Osteoblast (primary cell): Measurements from ENCODE around the gene OGDH. TPM values are rescaled to one million over a fixed set of nuclear protein-coding genes. Genes with fewer than 3 reads are reported as not detected.

Source experiments
- DNase-seq: peaks from one replicate; pipeline ENCODE4 v3.0.0; 2011; ENCODE audit warnings: low spot score, mixed read lengths; ENCODE audit not compliant: insufficient read length; ENCODE audit errors: missing footprints
- H2AFZ ChIP-seq: 2 replicates; pipeline ENCODE4 v1.6.0; 2011; ENCODE audit warnings: mild to moderate bottlenecking, low read length
- H3K27ac ChIP-seq: 2 replicates; pipeline ENCODE4 v1.5.1; 2011; ENCODE audit warnings: mild to moderate bottlenecking, low read depth, low read length, moderate library complexity
- H3K27me3 ChIP-seq: 2 replicates; pipeline ENCODE4 v1.6.0; 2012; ENCODE audit warnings: mild to moderate bottlenecking, control low read depth, inconsistent platforms, low read length, moderate library complexity; ENCODE audit not compliant: insufficient read depth
- H3K36me3 ChIP-seq: 2 replicates; pipeline ENCODE4 v1.5.1; 2011; ENCODE audit warnings: mild to moderate bottlenecking, low read length, control low read depth, moderate library complexity; ENCODE audit not compliant: insufficient read depth
- H3K4me1 ChIP-seq: 2 replicates; pipeline ENCODE4 v1.5.1; 2011; ENCODE audit warnings: mild to moderate bottlenecking, low read length, control low read depth, moderate library complexity; ENCODE audit not compliant: insufficient read depth
- H3K4me2 ChIP-seq: 2 replicates; pipeline ENCODE4 v1.6.0; 2011; ENCODE audit warnings: mild to moderate bottlenecking, low read length; ENCODE audit not compliant: insufficient read depth
- H3K4me3 ChIP-seq: fragments of 200-600 bp; sonication (generic); 3 replicates; pipeline ENCODE4 v1.5.1; 2012; ENCODE audit warnings: mild to moderate bottlenecking, low read length, inconsistent platforms; ENCODE audit not compliant: insufficient read depth
- H3K79me2 ChIP-seq: 2 replicates; pipeline ENCODE4 v1.6.0; 2012; ENCODE audit warnings: mild to moderate bottlenecking, low read length, control low read depth, inconsistent platforms; ENCODE audit not compliant: insufficient read depth
- H3K9me3 ChIP-seq: 2 replicates; pipeline ENCODE4 v1.5.1; 2011; ENCODE audit warnings: low read depth, low read length, control low read depth
- H4K20me1 ChIP-seq: 2 replicates; pipeline ENCODE4 v1.6.0; 2012; ENCODE audit warnings: mild to moderate bottlenecking, low read length, control low read depth; ENCODE audit not compliant: insufficient read depth
- total RNA-seq: library from RNA; depleted of rRNA; stranded (reverse); fragments of >200 nt; gene quantifications from 2 replicates; pipeline ENCODE4 v1.2.3, GENCODE V29; 2012
- TF ChIP-seq, protein P1 (sequence below): IDR thresholded peaks from 2 replicates; pipeline ENCODE4 v1.5.1; 2011; ENCODE audit warnings: mild to moderate bottlenecking, low read depth, low read length, moderate library complexity; ENCODE audit errors: extremely low read depth

The OGDH gene
- total RNA-seq, 1 donor: 64.4 TPM

DNA sequence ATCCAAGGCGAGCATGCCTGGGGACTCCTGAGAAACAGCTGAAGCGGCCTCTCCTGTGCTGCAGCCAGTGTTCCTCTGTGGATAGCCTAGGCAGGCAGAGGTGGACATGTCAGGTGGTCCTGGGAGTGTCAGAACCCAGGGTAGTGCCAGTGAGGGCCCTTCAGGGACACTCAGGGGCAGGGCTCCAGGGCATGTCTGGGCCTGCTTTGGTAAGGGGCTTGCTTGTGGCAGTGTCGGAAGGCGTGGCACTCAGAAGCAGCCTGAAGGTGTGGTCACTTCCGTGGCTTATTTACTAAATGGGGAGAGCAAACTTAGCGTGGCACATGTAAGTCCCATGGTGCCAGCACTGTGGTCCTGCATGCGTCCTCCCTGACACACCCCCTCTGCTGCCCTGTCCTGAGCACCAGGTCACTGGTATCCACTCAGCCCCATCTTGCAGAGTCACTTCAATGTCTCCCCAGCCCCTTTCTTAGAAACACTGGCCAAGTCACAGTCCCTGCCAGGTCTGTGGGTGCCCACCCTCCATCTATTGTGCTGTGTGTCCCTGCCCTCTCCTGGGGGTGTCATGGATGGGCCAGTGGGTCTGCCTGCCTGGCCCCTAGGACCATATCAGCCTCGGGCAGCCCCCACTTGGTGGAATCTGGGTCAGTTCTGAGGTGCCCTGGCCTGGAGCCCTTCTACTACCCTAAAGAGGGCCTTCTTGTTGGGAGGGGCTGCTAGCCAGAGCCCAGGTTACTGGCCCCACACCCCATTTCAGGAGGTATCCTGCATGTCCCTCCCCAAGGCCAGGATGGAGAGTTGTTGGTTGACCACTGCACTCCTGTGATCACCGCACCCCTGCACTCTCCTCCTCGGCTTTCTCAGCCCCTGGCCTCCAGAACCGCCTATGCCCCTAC is 148.6 kb downstream of the OGDH start:
- Histone ChIP-seq H2AFZ (no peak overlapping the region), H3K9me3 (no peaks in the 10 kb centered on the region), H3K36me3 (peaks cover 14% of the 10 kb centered on the region), H3K27ac (peak overlapping the region; percentile 11), H3K79me2 (peaks cover 72% of the 10 kb centered on the region), H3K4me2 (no peak overlapping the region), H3K27me3 (no peaks in the 10 kb centered on the region), H3K4me1 (peaks cover 2% of the 10 kb centered on the region), H4K20me1 (peaks cover 35% of the 10 kb centered on the region), H3K4me3 (no peak overlapping the region)
- peak; percentile 62 for DNase-seq
- TF ChIP-seq, protein P1, sequence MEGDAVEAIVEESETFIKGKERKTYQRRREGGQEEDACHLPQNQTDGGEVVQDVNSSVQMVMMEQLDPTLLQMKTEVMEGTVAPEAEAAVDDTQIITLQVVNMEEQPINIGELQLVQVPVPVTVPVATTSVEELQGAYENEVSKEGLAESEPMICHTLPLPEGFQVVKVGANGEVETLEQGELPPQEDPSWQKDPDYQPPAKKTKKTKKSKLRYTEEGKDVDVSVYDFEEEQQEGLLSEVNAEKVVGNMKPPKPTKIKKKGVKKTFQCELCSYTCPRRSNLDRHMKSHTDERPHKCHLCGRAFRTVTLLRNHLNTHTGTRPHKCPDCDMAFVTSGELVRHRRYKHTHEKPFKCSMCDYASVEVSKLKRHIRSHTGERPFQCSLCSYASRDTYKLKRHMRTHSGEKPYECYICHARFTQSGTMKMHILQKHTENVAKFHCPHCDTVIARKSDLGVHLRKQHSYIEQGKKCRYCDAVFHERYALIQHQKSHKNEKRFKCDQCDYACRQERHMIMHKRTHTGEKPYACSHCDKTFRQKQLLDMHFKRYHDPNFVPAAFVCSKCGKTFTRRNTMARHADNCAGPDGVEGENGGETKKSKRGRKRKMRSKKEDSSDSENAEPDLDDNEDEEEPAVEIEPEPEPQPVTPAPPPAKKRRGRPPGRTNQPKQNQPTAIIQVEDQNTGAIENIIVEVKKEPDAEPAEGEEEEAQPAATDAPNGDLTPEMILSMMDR: no peak

DNA sequence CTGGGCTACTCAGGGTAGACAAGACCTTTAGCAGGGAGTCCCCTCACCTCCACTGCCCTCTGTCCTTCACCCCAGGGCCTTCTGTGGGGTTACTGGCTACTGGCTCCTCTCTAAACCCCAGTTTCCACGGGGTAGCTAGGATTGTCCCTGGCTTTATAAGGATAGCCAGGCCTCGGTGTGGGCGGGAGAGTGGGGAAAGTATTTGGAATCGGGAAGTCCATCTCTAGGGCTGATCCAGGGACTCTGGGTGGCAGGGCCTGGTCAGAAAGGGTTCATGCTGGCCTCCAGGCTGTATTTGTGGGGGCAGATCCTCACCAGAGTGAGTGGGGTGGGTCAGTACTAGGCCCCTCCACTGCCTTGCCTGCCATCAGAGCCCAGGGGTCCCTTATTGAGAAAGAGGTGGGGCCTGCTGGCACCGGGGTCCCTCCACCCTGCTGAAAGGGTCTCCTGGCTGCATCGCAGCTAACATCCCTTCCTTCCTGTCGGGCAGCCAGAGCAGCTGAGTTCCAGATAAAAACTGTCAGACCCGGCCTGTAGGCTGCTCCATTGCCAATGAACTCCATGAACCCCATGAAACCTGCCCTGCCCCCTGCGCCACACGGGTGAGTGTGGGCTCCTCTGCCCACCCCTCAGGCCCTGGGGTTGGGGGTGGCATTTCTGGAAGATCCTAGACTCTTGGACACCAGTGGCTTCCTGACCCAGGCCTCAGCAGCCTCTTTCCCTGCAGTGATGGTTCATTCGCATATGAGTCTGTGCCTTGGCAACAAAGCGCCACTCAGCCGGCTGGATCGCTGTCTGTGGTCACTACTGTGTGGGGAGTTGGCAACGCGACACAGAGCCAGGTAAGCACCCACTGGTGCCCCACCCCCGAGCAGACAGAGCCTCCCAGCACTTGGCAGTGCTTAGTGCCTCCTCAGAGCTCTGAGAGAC is 149.5 kb downstream of the OGDH start:
- no peaks in the 10 kb centered on the region for H3K27me3 ChIP-seq
- no peak overlapping the region for H3K4me3 ChIP-seq
- no peak overlapping the region for H3K4me2 ChIP-seq
- H3K9me3 ChIP-seq: no peaks in the 10 kb centered on the region
- DNase-seq: peak; percentile 91
- peaks cover 16% of the 10 kb centered on the region for H3K36me3 ChIP-seq
- TF ChIP-seq, protein P1: no peak
- peak overlapping the region; percentile 11 for H3K27ac ChIP-seq
- H2AFZ ChIP-seq: no peak overlapping the region
- H3K79me2 ChIP-seq: peaks cover 63% of the 10 kb centered on the region
- H3K4me1 ChIP-seq: peaks cover 2% of the 10 kb centered on the region
- peaks cover 26% of the 10 kb centered on the region for H4K20me1 ChIP-seq

DNA sequence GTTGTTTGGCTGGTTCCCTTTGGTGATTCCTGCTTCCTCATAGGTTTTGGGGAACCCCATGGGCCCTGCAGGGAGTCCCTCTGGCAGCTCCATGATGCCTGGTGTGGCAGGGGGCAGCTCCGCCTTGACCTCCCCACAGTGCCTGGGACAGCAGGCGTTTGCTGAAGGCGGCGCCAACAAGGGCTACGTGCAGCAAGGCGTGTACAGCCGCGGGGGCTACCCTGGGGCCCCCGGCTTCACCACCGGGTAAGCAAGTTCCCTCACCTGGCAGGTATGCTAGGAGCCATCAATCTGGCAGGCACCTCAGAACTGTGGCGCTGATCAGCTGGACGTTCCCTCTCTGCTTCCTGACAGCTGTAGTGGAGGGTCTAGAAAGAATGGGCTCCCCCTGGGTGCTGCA is 150.5 kb downstream of the OGDH start:
- Histone ChIP-seq H3K27me3 (no peaks in the 10 kb centered on the region), H3K4me1 (peaks cover 2% of the 10 kb centered on the region), H3K9me3 (no peaks in the 10 kb centered on the region), H3K36me3 (peaks cover 18% of the 10 kb centered on the region), H3K27ac (no peak overlapping the region), H3K79me2 (peaks cover 53% of the 10 kb centered on the region), H4K20me1 (peaks cover 20% of the 10 kb centered on the region), H3K4me2 (no peak overlapping the region), H3K4me3 (no peak overlapping the region), H2AFZ (no peak overlapping the region)
- TF ChIP-seq, protein P1: no peak
- DNase-seq: no peak

DNA sequence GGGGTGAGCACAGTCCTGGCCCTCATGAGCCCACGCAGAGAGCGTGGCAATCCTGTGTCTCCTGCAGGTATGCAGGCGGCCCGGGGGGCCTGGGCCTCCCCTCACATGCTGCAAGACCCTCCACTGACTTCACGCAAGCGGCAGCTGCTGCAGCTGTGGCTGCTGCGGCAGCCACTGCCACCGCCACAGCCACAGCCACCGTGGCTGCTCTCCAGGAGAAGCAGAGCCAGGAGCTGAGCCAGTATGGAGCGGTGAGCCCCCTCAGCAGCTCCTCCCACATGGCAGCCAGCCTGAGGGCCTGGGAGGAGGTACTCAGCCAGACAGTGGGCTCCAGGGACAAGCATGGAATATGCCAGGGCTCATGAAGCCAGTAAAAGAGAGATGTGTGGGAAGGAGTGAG is 150.9 kb downstream of the OGDH start:
- peaks cover 49% of the 10 kb centered on the region for H3K79me2 ChIP-seq
- H3K27me3 ChIP-seq: no peaks in the 10 kb centered on the region
- H3K4me1 ChIP-seq: peaks cover 2% of the 10 kb centered on the region
- H3K4me3 ChIP-seq: no peak overlapping the region
- H4K20me1 ChIP-seq: peaks cover 20% of the 10 kb centered on the region
- no peaks in the 10 kb centered on the region for H3K9me3 ChIP-seq
- no peak overlapping the region for H3K4me2 ChIP-seq
- H2AFZ ChIP-seq: no peak overlapping the region
- H3K36me3 ChIP-seq: peaks cover 22% of the 10 kb centered on the region
- TF ChIP-seq, protein P1: no peak
- no peak overlapping the region for H3K27ac ChIP-seq
- DNase-seq: peak; percentile 92
